GM18505 (cell line): ENCODE data around the gene ELOVL5.
"Not testable (repeated sequence)": the region's sequence is repeated elsewhere in the genome, so short reads cannot be mapped to it uniquely, and the experiment has no call there.

Source experiments
- ATAC-seq: cut with Tn5 transposase; IDR thresholded peaks from one replicate; pipeline ENCODE4 v1.9.1; 2021; ENCODE audit not compliant: unreplicated experiment
- POLR2A ChIP-seq: IDR thresholded peaks from 4 replicates; pipeline ENCODE4 v1.6.1; 2011; ENCODE audit warnings: borderline replicate concordance; ENCODE audit not compliant: insufficient read depth, insufficient read length; ENCODE audit errors: extremely low read depth

ELOVL5 gene

GRCh38 chr6:53347250-53347920 lies 1.4 kb downstream of the ELOVL5 start:
- TF ChIP-seq POLR2A = peak; percentile 4
- ATAC-seq = peak; percentile 10

- not testable (repeated sequence) for ATAC-seq
These were observed 2.7 kb downstream of the ELOVL5 start for GRCh38 chr6:53346049-53346448.

GRCh38 chr6:53344969-53345368 lies 3.8 kb downstream of the ELOVL5 start:
- ATAC-seq = no peak
- TF ChIP-seq POLR2A = no peak

GRCh38 chr6:53343092-53343491 lies 5.7 kb downstream of the ELOVL5 start:
- TF ChIP-seq POLR2A = no peak
- no peak for ATAC-seq

DNA sequence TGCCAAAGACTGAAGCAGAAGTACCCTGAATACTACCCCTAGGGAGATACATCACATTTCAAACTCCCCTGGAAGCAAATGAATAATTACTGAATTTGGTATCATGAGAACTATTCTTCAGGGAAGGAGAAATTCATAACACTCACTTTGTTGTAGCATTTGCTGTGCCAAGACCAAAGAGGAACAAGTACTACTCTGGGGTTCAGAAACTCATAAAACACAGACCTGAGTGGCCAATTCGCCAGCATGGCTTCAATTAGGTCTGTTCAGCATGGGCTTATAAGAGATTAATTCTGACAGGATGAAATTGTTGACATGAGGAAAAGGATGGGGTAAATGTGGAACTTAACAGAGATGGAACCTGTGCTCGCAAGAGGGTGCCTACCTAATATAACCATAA lies 6.5 kb downstream of the ELOVL5 start:
- no peak for TF ChIP-seq POLR2A
- no peak for ATAC-seq

- no peak for TF ChIP-seq POLR2A
- no peak for ATAC-seq
These were observed 8.2 kb downstream of the ELOVL5 start for GRCh38 chr6:53340536-53340935.

DNA sequence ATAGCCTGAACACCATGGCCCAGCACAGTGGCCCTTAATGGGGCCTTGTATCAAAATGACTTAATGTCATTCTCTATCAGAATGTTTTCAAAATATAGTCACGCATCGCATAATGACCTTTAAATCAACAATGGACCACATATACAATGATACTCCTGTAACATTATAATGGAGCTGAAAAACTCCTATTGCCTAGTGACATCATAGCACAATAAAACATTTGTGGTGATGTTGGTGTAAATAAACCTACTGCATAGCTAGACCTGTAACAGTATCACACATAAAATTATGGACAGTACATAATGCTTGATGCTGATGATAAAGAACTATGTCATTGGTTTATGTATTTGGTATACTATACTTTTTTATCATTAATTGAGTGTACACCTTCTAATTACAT lies 9.3 kb downstream of the ELOVL5 start:
- no peak for ATAC-seq
- no peak for TF ChIP-seq POLR2A

DNA sequence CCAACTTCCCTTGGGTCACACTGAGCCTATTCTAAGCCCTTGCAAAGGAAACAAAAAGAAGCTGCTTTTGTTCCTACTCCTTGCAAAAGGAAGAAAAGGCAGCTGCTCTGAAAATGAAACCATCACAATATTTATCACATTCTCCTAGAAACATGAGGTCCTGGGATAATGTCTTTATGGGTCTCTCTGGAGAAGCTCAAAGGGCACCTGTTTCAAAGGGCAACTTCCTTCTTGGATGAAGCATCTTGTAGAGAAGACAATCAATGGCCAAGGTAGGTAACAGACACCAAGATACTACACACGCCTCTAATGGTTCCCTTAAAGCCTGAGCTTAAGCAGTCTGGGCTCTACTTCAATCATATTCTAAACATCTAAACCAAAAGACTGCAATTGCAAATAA lies 10.4 kb downstream of the ELOVL5 start:
- TF ChIP-seq POLR2A = no peak
- no peak for ATAC-seq

DNA sequence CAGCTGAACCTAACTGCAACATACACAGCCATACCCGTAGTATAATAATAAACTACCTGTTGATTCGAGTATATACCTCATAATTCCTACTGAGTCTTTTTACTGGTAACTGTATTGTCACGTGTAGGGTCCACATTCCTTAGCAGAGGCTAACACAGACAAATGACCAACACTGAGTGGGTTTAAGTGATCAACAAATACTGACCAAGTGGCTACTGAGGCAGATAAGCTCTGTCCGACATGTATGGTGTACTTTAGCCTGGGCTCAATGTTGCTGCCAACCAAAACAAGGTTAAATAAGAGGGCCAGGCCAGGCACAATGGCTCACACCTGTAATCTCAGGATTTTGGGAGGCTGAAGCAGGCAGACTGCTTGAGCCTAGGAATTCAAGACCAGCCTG lies 12.7 kb downstream of the ELOVL5 start:
- TF ChIP-seq POLR2A = no peak
- no peak for ATAC-seq

DNA sequence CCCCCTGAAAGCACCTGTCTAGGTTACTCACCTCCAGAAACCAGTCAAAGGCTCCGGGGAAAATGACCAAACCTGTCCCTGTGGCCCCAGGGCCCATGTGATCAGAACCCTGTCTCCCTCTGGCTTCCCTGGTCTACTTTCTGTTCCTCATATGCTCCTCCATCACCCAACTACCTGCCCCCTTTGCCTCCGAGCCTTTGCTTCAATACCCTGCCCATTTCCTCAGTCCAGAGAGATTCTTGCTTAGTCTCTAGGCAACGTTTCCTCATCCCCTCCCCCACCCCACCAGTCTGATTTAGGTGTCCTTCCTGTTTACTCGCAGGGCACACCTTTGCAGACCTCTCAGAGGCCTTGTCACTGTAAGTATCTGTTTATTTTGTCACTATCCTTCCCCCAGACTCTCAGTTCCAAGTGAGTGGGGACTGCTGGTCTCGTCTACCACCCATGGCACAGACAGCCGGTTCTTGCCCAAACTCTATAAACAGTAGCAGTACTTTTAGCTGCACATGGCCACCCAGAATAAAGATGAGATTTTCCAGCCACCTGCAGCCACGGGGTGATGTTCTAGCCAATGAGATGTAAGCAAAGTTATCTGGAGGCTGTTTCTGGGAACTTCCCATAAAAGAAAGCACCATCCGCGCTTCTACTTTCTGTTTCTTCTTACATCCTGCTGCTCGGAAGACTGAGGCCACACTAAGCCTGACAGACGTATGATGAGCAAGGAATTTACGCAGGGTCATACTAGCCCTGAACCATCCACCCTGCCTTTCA lies 13.3 kb downstream of the ELOVL5 start:
- TF ChIP-seq POLR2A = no peak
- peak; percentile 87 for ATAC-seq

- no peak for ATAC-seq
- no peak for TF ChIP-seq POLR2A
These were observed 15.0 kb downstream of the ELOVL5 start for GRCh38 chr6:53333439-53334408.

GRCh38 chr6:53331678-53332077 lies 17.1 kb downstream of the ELOVL5 start:
- ATAC-seq = no peak

GRCh38 chr6:53330137-53330536 lies 18.6 kb downstream of the ELOVL5 start:
- ATAC-seq = no peak
- TF ChIP-seq POLR2A = no peak

More at GRCh38 chr6:53331678-53332077, 17.1 kb downstream of the ELOVL5 start:
- TF ChIP-seq POLR2A = no peak
